Right lobe of liver (tissue), 6 donors: ENCODE data around the gene EDC3. TPM values are rescaled to one million over a fixed set of nuclear protein-coding genes. Genes with fewer than 3 reads are reported as not detected.

Experiments used
- ATAC-seq, 4 donors: fragments of 200-7000 bp; cut with Tn5 transposase; one replicate each; pipeline ENCODE4 v1.9.1; 2020; ENCODE audit warnings: mild to moderate bottlenecking in 4 of 4, moderate library complexity in 4 of 4
- DNase-seq, 3 donors: peaks; one replicate each; pipeline ENCODE4 v3.0.0-alpha.2; 2020
- H3K27ac ChIP-seq, 3 donors: fragments of 200-600 bp; one replicate each; pipeline ENCODE4 v1.8.0; 2022
- H3K27me3 ChIP-seq, 2 donors: fragments of 200-600 bp; one replicate each; pipeline ENCODE4 v1.8.0; 2022
- H3K36me3 ChIP-seq, 4 donors: fragments of 200-600 bp; sonication (generic) in 1 of 4; one replicate each; pipeline versions ENCODE4 v1.5.1 to v1.8.0; 2017 to 2022; ENCODE audit warnings: control low read depth in 1 of 4
- H3K4me1 ChIP-seq, 4 donors: fragments of 200-600 bp; sonication (generic) in 1 of 4; one replicate each; pipeline versions ENCODE4 v1.5.1 to v1.8.0; 2017 to 2022; ENCODE audit warnings: control low read depth in 1 of 4
- H3K4me3 ChIP-seq, 3 donors: fragments of 200-600 bp; one replicate each; pipeline ENCODE4 v1.8.0; 2022
- H3K9me3 ChIP-seq, 4 donors: fragments of 200-600 bp; sonication (generic) in 1 of 4; one replicate each; pipeline versions ENCODE4 v1.5.1 to v1.8.0; 2017 to 2022; ENCODE audit warnings: control low read depth in 1 of 4
- CTCF ChIP-seq, 4 donors: fragments of 200-600 bp in 3 of 4; fragments of 450-650 bp in 1 of 4; IDR thresholded peaks; one replicate each; pipeline versions ENCODE4 v1.5.1 to v1.8.0; 2016 to 2022; ENCODE audit warnings: antibody characterized with exemption in 4 of 4, mild to moderate bottlenecking in 2 of 4
- POLR2A ChIP-seq: fragments of 450-650 bp; IDR thresholded peaks from one replicate; pipeline ENCODE4 v1.6.1; 2017; ENCODE audit warnings: antibody characterized with exemption, mild to moderate bottlenecking
- WGBS: methylation state at CpG from one replicate; pipeline ENCODE4 v1.1.6; 2018; ENCODE audit warnings: low coverage, low lambda C conversion rate; ENCODE audit not compliant: insufficient coverage; ENCODE audit errors: missing lambda C conversion rate; 5-methylcytosine and 5-hydroxymethylcytosine counted together
- intact Hi-C, 2 donors: fragments of 100-400 bp; cut with DNase I; formaldehyde crosslinking; loops; one replicate each; pipeline versions ENCODE4 v1.11.2 to v1.14.1; 2022
- total RNA-seq, 6 experiments: library from RNA; depleted of rRNA in 2 of 6; stranded (reverse); fragments of >200 nt in 2 of 6; fragmentation: NEBNext Ultra II Directional in 3 of 6; extraction: Animal tissue kit (Norgen Biotek cat#: 25700) in 3 of 6; gene quantifications; one replicate each; pipeline versions ENCODE4 v1.1.0 to v1.2.4, GENCODE V29; 2016 to 2023
- donor health status: DM: no; HTN: yes; CAD: no.
- donor health status: DM: no; HTN: no; CAD: no.
- donor health status: DM: no; HTN: no; CAD: no.
- donor health status: DM: no; HTN: yes; CAD: no.
- donor health status: DM: no; HTN: yes; CAD: no.

Gene EDC3
- total RNA-seq, 6 experiments from 2014 or later: 10.9 to 16.2 (median 11.8) TPM

- no peaks in the 10 kb centered on the region for H3K27me3 ChIP-seq
- ATAC-seq (peak; percentile 31 to 56 (median 43)), DNase-seq (peak in 2 of 3 donors; percentile 57 to 61)
- intact Hi-C loops: no loop called here
- H3K27ac ChIP-seq: peak overlapping the region; percentile 29 to 88 (median 75)
- 15% methylated on average over 16 of the region's 24 CpGs for WGBS
- no peak for TF ChIP-seq POLR2A
- no peak for TF ChIP-seq CTCF (IDR thresholded peaks at IDR 0.05)
- H3K4me3 ChIP-seq: peak overlapping the region; percentile 32 to 78 (median 64)
- H3K4me1 ChIP-seq: peaks cover 0 to 45% (median 22%) of the 10 kb centered on the region in 4 donors
- H3K36me3 ChIP-seq: no peaks in the 10 kb centered on the region
- H3K9me3 ChIP-seq: no peaks in the 10 kb centered on the region
Measured at GRCh38 chr15:74726774-74727164, 30.9 kb upstream of the EDC3 start.

- Histone ChIP-seq H3K4me3 (peak overlapping the region; percentile 32 to 78 (median 64)), H3K27ac (peak overlapping the region; percentile 29 to 88 (median 75)), H3K27me3 (no peaks in the 10 kb centered on the region), H3K36me3 (no peaks in the 10 kb centered on the region), H3K4me1 (peaks cover 0 to 38% (median 19%) of the 10 kb centered on the region in 4 donors), H3K9me3 (no peaks in the 10 kb centered on the region)
- WGBS: 0% methylated on average over 19 of the region's 86 CpGs
- TF ChIP-seq CTCF (IDR thresholded peaks at IDR 0.05) (no peak), POLR2A (peak; percentile 22)
- intact Hi-C loops: no loop called here
- ATAC-seq (peak; percentile 74 to 86 (median 82)), DNase-seq (peak; percentile 74 to 92 (median 90))
Measured at GRCh38 chr15:74725845-74726773, 30.3 kb upstream of the EDC3 start.

GRCh38 chr15:74725225-74725774 is 29.5 kb upstream of the EDC3 start, which contains the start of gene CYP1A1:
TSS of gene CYP1A1 (minus strand) at chr15:74725528. CDS start at chr15:74723097, 2,431 bp downstream.
- peak; percentile 61 to 67 (median 63) for ATAC-seq

More at GRCh38 chr15:74725225-74725774, 29.5 kb upstream of the EDC3 start, which contains the start of gene CYP1A1:
- peak; percentile 65 to 82 (median 77) for DNase-seq
- no peak for TF ChIP-seq POLR2A
- no peak for TF ChIP-seq CTCF (IDR thresholded peaks at IDR 0.05)
- peaks cover 0 to 31% (median 15%) of the 10 kb centered on the region in 4 donors for H3K4me1 ChIP-seq
- intact Hi-C loops: no loop called here
- WGBS: 0% methylated on average over 5 of the region's 10 CpGs
- no peaks in the 10 kb centered on the region for H3K9me3 ChIP-seq
- H3K27ac ChIP-seq: peak within 1 kb of the TSS in 2 of 3 donors; percentile 75 to 88
- H3K36me3 ChIP-seq: no peaks in the 10 kb centered on the region
- no peaks in the 10 kb centered on the region for H3K27me3 ChIP-seq
- peak within 1 kb of the TSS; percentile 32 to 78 (median 64) for H3K4me3 ChIP-seq
